Non-pigmented ciliary epithelial cell (primary cell): ENCODE measurements around the gene FOSL1.
A peak's percentile ranks its signal among the peaks of the same experiment; 100 is the strongest.
"Not testable (repeated sequence)": the region's sequence is repeated elsewhere in the genome, so short reads cannot be mapped to it uniquely, and the experiment has no call there.

Experiments used
- DNase-seq: peaks from one replicate; pipeline ENCODE4 v3.0.0-alpha.2; 2010; ENCODE audit warnings: low read depth

Gene FOSL1

GRCh38 chr11:65896034-65896999 lies 3.9 kb downstream of the FOSL1 start:
- DNase-seq: no peak

GRCh38 chr11:65895482-65895981 lies 4.7 kb downstream of the FOSL1 start:
- no peak for DNase-seq

- DNase-seq: no peak
Measured at GRCh38 chr11:65894034-65894591, 6.1 kb downstream of the FOSL1 start.

GRCh38 chr11:65892661-65893317 lies 7.4 kb downstream of the FOSL1 start:
- DNase-seq: no peak

- DNase-seq: not testable (repeated sequence)
Measured at GRCh38 chr11:65892137-65892540, 8.0 kb downstream of the FOSL1 start.

- no peak for DNase-seq
Measured at GRCh38 chr11:65891219-65892136, 8.7 kb downstream of the FOSL1 start.

GRCh38 chr11:65890324-65891218 lies 9.6 kb downstream of the FOSL1 start, which contains the start of gene CCDC85B:
TSS of gene CCDC85B (plus strand) at chr11:65890673. CDS start at chr11:65890784, 111 bp downstream.
- DNase-seq: no peak

GRCh38 chr11:65888163-65888814 lies 11.9 kb downstream of the FOSL1 start, which contains the start of gene FIBP:
TSS of gene FIBP (minus strand) at chr11:65888471. CDS start at chr11:65888418, 53 bp downstream.
- DNase-seq: peak; percentile 81

GRCh38 chr11:65887723-65888162 lies 12.4 kb downstream of the FOSL1 start:
- no peak for DNase-seq

GRCh38 chr11:65886826-65887722 lies 13.1 kb downstream of the FOSL1 start:
- no peak for DNase-seq

GRCh38 chr11:65885808-65886536 lies 14.2 kb downstream of the FOSL1 start:
- DNase-seq: no peak

GRCh38 chr11:65885231-65885630 lies 15.0 kb downstream of the FOSL1 start:
- no peak for DNase-seq

- no peak for DNase-seq
Measured at GRCh38 chr11:65884716-65885092, 15.5 kb downstream of the FOSL1 start.

- no peak for DNase-seq
Measured at GRCh38 chr11:65883786-65884715, 16.1 kb downstream of the FOSL1 start.

- no peak for DNase-seq
Measured at GRCh38 chr11:65883058-65883761, 17.0 kb downstream of the FOSL1 start.
